ENCODE results near the gene PHOX2B. TPM values are rescaled to one million over a fixed set of nuclear protein-coding genes. Genes with fewer than 3 reads are reported as not detected.

Gene PHOX2B
- polyA plus RNA-seq, 2 of the 4 experiments (the other 2 are of a cell fraction) = not detected

- CTCF ChIA-PET = interaction anchor here (1.1 to 2.0 kb wide), 3 partner anchors 9 to 72 kb away, joined by 3 to 8 read pairs (median 4); no protein-coding TSS in a partner anchor
- POLR2A ChIA-PET = no interaction called here
- Histone ChIP-seq H3K27ac (no peak overlapping the region), H3K9me3 (no peaks in the 10 kb centered on the region), H3K4me2 (no peak overlapping the region), H3K4me3 (no peak overlapping the region), H3K4me1 (no peaks in the 10 kb centered on the region)
- no peak for DNase-seq (ENCODE audit: low read depth in 1 of 2, low spot score in 1 of 2)
- ATAC-seq = no peak
- no peak for TF ChIP-seq NR3C1 (IDR thresholded peaks at IDR 0.05)
- TF ChIP-seq CTCF (IDR thresholded peaks at IDR 0.05) = no peak
- TF ChIP-seq HOXB13 (CRISPR knock-in tag; IDR thresholded peaks at IDR 0.05; ENCODE audit: low read depth) = no peak
- no peak for TF ChIP-seq ESRRA (IDR thresholded peaks at IDR 0.05; ENCODE audit: borderline replicate concordance, low read length)
- no peak for TF ChIP-seq ATOH8 (CRISPR knock-in tag; IDR thresholded peaks at IDR 0.05; ENCODE audit: low read depth)
- no peak for TF ChIP-seq FOXS1 (CRISPR knock-in tag; IDR thresholded peaks at IDR 0.05)
- TF ChIP-seq RCOR1 (IDR thresholded peaks at IDR 0.05; ENCODE audit: low read depth, low read length) = no peak
- no peak for TF ChIP-seq NFE2L2 (conservative IDR thresholded peaks at IDR 0.05; ENCODE audit: low read length)
- TF ChIP-seq KDM5A (IDR thresholded peaks at IDR 0.05) = no peak
- TF ChIP-seq HEYL (CRISPR knock-in tag; IDR thresholded peaks at IDR 0.05) = no peak
- no peak for TF ChIP-seq POLR2A (IDR thresholded peaks at IDR 0.05; ENCODE audit: low read length)
- no peak for TF ChIP-seq BHLHE40 (IDR thresholded peaks at IDR 0.05; ENCODE audit: low read depth, low read length)
- TF ChIP-seq ELK1 (IDR thresholded peaks at IDR 0.05; ENCODE audit: low read depth, low read length) = no peak
- no peak for TF ChIP-seq HOXA7 (CRISPR knock-in tag; IDR thresholded peaks at IDR 0.05)
- TF ChIP-seq BCL3 (IDR thresholded peaks at IDR 0.05) = no peak
- TF ChIP-seq USF2 (IDR thresholded peaks at IDR 0.05) = no peak
- no peak for FAIRE-seq
- WGBS (ENCODE audit: missing lambda C conversion rate) = 3% methylated on average over 2 of the region's 2 CpGs
These were observed 15.2 kb upstream of the PHOX2B start for GRCh38 chr4:41763729-41764128.

- no peak for ATAC-seq
- Histone ChIP-seq H3K4me2 (no peak overlapping the region), H3K27ac (no peak overlapping the region), H3K4me3 (no peak overlapping the region), H3K9me3 (no peaks in the 10 kb centered on the region), H3K4me1 (no peaks in the 10 kb centered on the region)
- no peak for TF ChIP-seq JUN (IDR thresholded peaks at IDR 0.05)
- no peak for TF ChIP-seq SREBF2 (IDR thresholded peaks at IDR 0.05)
- TF ChIP-seq CEBPB (IDR thresholded peaks at IDR 0.05) = no peak
- TF ChIP-seq HOXB5 (CRISPR knock-in tag; IDR thresholded peaks at IDR 0.05) = no peak
- TF ChIP-seq MAZ (IDR thresholded peaks at IDR 0.05; ENCODE audit: borderline replicate concordance, low read depth, low read length) = no peak
- no peak for TF ChIP-seq RNF2 (IDR thresholded peaks at IDR 0.05; ENCODE audit: borderline replicate concordance, low read depth)
- no peak for TF ChIP-seq MYC (IDR thresholded peaks at IDR 0.05; ENCODE audit: borderline replicate concordance, low read length)
- POLR2A ChIA-PET = no interaction called here
- CTCF ChIA-PET = no interaction called here
- no peak for DNase-seq (ENCODE audit: low read depth in 1 of 2, low spot score in 1 of 2)
- FAIRE-seq = no peak
These were observed 10.4 kb upstream of the PHOX2B start for GRCh38 chr4:41758884-41759283.

Data from A549 (cell line).